ENCODE data around the gene PLD5. TPM values are rescaled to one million over a fixed set of nuclear protein-coding genes. Genes with fewer than 3 reads are reported as not detected.

The PLD5 gene
- total RNA-seq: 0.06 TPM

- no peak for DNase-seq (ENCODE audit: low spot score)
These were observed at the start of gene PLD5 for GRCh38 chr1:242524571-242525359. Gene PLD5 (minus strand): TSS chr1:242524697.

DNA sequence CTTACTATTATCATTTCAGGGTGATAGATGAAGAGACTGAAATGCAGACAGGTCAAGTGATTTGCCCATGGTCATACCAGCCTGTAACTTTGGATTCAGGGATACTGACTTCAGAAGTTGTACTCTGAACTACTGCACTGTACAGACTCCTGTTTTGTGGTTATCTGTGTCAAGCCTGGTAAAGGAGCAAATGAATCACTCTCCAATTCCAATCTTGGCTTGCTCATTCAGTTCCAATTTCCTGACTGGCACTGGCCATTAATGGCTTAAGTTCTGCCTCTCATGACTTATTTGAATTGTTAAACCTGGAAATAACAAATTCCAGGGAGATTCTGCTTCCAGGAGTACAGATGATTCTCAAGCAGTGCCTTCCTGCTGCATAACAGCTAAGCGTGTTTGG, 45.4 kb upstream of the PLD5 start:
- DNase-seq (ENCODE audit: low spot score): no peak

DNA sequence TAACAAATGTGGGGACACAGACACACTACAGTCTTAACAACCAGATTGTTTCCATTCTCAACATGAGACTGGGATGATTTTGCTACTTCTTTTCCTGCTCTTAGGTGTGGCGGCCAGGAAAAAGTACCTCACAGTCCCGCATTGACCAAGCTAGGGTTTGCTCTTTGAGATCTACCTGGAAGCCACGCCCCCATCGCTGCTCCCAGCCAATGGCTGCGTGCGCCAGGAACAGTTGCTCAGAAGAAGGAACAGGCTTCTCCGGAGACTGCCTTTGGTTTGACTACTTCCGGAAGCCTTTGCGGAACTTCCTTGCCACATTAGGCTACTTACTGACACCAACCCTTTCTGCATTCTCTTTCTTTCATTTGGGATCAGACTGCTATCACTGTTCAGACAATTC, 44.2 kb upstream of the PLD5 start:
- DNase-seq (ENCODE audit: low spot score): no peak

GRCh38 chr1:242567596-242567995, 43.1 kb upstream of the PLD5 start:
- no peak for DNase-seq (ENCODE audit: low spot score)

- no peak for DNase-seq (ENCODE audit: low spot score)
These were observed 32.3 kb upstream of the PLD5 start for GRCh38 chr1:242556759-242557158.

GRCh38 chr1:242556276-242556675, 31.8 kb upstream of the PLD5 start:
- DNase-seq (ENCODE audit: low spot score): no peak

GRCh38 chr1:242554577-242554976, 30.1 kb upstream of the PLD5 start:
- no peak for DNase-seq (ENCODE audit: low spot score)

DNA sequence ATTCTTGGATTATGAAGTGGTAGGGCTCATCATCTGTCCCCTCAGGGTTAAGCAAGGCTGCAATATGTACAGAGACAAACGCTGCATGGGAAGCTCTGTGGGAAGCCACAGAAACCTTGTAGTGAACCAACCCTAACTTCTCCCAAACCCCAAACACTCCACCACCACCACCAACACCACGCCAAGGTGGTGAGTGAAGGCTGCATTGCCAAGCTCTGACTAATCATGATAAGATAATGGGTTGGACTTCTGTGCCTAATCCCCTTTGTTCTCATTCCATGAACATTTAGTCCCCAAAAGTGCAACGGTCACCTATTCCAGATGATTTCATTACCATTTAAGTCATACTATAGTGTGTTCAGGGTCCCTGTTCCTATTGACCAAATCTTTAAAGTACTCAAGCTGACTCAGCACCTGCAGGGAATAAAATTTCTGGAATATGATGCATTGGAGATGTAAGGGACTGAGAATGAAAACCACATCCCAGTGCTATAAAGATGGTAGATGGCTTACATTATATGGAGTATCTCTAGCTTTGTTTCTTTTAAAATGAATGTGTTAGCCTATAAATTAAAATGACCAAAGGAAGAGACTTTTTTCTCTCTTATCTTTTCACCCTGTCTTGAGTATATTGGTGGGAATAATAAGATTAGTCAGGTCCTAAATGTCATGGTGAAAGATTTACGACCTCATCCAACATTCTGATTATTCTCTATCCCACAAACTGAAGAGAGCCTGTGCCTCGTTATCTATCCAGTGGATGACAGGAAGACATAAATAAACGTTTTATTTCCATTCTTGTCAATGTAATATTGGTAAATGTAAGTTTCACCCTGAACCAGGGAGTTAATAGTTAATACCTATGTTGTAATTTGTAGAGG, 22.6 kb upstream of the PLD5 start:
- no peak for DNase-seq (ENCODE audit: low spot score)

DNA sequence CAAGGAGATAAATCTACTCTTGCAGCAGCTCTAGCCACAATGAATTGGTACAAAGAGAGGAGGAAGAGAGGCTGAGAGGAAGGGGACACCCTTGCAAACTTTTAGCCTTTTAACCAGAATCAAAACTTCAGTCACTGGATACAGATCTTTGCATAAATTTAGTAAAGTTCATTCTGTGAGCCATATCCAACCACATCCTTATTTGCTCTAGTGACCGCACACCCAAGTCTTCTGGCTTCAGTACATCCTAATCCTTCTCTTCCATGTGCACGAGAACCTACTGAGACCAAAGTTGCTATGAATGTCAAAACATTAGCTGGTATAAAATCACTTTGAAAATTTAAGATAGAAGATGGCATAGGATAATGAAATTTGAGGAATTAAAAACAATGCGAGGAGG, 21.9 kb upstream of the PLD5 start:
- DNase-seq (ENCODE audit: low spot score): no peak

DNA sequence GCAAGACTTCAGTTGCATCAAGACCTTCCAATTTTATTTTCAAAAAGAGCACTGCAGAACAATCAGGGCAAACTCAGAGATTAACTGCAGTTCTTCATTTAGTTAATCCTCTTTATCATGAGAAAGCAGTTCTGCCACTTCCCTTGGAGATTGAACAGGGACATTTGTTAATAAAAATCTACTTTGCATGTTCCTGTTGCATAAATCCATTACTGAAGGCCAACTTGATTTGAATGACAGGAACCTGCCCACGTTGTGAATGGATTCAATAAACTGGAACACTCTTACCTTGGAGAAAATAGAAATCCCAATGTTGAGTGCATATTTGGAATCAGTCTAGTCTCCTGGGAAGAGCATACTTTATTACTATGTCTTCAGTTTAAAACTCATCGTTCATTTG, 19.6 kb upstream of the PLD5 start:
- no peak for DNase-seq (ENCODE audit: low spot score)

DNA sequence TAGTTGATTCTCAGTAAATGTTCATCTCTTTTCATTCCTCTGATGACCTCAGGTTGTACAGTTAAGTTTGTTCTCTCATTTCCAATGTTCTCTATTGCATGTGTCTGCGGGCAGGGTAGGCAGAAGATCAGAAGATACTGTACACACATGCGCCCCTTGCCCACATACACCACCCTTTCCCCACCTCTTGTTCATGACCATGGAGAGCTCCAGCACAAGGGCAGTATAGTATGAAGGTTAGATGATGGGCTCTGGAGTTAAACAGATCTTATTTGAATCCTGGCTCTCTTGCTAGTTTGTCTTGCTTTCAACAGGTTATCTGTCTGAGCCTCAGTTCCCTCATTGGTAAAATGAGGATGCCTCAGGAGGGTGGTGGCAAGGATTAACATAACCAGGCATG, 17.8 kb upstream of the PLD5 start:
- no peak for DNase-seq (ENCODE audit: low spot score)

DNA sequence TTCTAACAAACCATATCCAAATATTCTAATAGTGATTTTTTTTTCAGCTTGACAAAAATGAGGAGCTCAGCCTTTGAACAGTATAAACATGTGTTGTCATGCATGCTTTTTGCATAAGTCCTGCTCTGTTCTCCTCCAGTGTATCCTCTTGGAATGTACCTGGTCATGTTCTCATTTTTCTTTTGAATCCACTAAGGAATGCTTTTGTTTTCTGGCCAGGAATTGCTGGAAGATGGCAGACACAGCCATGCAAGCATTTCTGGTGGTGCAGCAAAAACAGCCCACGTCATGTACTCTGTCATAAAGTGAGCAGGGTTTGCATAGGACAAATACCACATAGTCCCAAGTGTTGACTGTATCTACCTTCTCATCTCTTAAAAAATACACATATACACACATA, 11.5 kb upstream of the PLD5 start:
- no peak for DNase-seq (ENCODE audit: low spot score)

- DNase-seq (ENCODE audit: low spot score): no peak
These were observed 10.3 kb upstream of the PLD5 start for GRCh38 chr1:242534753-242535152.

DNA sequence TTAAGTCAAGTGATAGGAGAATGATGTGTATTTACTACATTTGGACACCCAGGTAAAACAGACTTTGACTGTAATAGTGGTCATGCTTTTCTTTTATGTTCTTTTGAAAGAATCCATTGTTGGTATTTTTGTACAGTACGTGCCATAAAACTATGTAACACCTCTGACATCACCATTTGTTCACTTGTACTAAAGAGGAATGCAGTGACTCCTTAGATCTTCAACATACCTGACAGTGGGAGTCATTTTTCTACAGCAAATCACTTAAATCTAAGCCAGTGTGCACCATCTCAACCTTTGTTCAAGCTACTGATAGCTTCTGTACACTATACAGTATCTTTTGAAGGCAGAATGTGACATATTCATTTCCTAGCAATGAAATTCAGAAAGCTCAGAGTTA, 6.3 kb upstream of the PLD5 start:
- DNase-seq (ENCODE audit: low spot score): no peak

DNA sequence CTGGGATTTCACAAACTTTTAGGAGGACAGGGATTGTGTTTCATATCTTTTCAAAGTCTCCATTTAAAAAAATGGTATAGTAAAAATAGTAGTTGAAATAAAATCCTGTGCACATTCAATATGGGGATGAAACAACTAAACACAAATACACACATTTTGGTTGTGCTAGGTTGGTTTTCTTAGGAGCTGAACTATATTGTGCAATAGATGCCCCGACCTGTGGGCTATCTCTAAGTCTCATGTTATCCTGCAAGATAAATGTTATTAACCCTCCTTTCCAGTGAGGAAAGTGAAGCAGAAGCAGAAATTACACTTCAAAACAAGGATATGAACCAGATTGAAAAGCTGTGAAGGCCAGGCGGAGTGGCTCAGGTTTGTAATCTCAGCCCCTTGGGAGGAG, 1.3 kb upstream of the PLD5 start:
- DNase-seq (ENCODE audit: low spot score): no peak

DNA sequence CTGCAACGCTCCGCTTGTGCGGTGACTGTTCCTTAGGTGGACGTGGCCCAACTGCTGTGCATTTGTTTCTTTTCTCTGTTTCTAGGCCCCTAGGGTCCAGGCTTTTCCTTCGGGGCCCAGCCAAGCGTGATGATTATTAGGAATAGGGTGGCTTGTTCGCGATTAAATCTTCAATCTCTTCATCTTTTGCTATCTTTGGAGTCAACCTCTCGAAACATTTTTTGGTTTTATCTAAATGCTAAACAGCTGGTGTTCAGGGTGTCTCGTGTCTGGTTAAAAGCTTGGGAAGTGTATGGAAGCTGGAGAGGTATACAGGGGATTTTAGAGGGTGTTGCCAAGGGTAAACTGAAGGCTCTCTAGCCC, 844 bp upstream of the PLD5 start:
- DNase-seq (ENCODE audit: low spot score): no peak

- DNase-seq (ENCODE audit: low spot score): no peak
These were observed 552 bp downstream of the PLD5 start for GRCh38 chr1:242523719-242524570.

GRCh38 chr1:242522996-242523718, 1.3 kb downstream of the PLD5 start:
- no peak for DNase-seq (ENCODE audit: low spot score)

- DNase-seq (ENCODE audit: low spot score): no peak
These were observed 2.1 kb downstream of the PLD5 start for GRCh38 chr1:242522304-242522945.

DNA sequence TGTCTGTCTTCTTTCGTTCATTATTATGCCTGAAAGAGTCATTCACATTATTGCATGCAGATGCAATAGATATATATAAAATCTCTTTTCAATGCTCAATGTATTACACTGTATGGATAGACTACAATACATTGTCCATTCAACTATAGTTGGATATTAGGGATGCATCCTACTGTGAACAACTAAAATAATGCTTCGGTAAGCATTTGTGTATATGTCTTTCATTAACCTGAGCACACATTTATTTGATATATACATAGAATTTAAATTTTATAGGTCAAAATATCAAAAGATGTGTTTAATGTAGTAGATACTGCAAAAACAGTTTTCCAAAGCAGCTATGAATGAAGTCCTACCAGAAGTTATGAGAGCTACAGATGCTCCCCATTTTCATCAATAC, 8.9 kb downstream of the PLD5 start:
- no peak for DNase-seq (ENCODE audit: low spot score)

- DNase-seq (ENCODE audit: low spot score): no peak
These were observed 17.8 kb downstream of the PLD5 start for GRCh38 chr1:242506724-242507123.

All from mucosa of gallbladder (tissue), 1 donor.